A673 (cell line): Measurements from ENCODE around the gene SH3RF2.

ENCODE experiments used
- EZH2 ChIP-seq: fragments of 200-600 bp; sonication (generic); IDR thresholded peaks from 2 replicates; pipeline ENCODE4 v1.6.1; 2017; ENCODE audit warnings: borderline replicate concordance, low read depth, mild to moderate bottlenecking, mixed read lengths, antibody characterized with exemption, low read length; ENCODE audit not compliant: poor library complexity, severe bottlenecking
- TF ChIP-seq, protein P1 (sequence below): fragments of 300-800, 200-600 bp; sonication (generic); conservative IDR thresholded peaks from 2 replicates; pipeline ENCODE4 v1.5.1; 2017; ENCODE audit warnings: low read depth, mild to moderate bottlenecking, antibody characterized with exemption, low read length, moderate library complexity, mixed read lengths

DNA sequence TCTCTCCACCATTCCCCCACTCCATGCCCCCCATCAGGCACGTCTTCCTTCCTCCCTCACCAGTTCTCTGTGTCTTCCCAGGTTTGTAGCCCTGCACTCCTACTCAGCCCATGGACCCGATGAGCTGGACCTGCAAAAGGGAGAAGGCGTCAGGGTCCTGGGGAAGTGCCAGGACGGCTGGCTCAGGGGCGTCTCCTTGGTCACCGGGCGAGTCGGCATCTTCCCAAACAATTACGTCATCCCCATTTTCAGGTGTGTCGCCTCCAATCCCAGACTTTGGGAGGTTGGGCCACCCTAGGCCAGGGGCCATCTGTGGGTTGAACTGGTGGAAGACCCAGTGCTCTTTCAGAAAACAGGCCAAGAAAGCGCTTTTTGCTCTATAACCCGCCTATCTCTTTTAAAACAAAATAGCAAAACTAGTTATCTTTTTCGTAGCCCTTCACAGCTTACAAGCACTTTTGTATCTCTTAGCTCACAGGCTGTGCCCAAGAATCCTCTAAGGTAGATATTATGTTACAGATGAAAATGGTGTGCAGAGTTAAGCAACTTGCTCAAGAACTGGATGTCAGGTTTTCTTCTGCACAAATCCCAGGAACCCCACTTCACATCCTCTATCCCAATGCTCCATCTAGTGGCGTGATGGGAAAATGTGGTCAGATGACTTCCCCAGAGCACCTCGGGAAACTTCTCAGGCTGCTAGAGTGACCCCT lies 112.8 kb downstream of the SH3RF2 start:
- TF ChIP-seq, protein P1, sequence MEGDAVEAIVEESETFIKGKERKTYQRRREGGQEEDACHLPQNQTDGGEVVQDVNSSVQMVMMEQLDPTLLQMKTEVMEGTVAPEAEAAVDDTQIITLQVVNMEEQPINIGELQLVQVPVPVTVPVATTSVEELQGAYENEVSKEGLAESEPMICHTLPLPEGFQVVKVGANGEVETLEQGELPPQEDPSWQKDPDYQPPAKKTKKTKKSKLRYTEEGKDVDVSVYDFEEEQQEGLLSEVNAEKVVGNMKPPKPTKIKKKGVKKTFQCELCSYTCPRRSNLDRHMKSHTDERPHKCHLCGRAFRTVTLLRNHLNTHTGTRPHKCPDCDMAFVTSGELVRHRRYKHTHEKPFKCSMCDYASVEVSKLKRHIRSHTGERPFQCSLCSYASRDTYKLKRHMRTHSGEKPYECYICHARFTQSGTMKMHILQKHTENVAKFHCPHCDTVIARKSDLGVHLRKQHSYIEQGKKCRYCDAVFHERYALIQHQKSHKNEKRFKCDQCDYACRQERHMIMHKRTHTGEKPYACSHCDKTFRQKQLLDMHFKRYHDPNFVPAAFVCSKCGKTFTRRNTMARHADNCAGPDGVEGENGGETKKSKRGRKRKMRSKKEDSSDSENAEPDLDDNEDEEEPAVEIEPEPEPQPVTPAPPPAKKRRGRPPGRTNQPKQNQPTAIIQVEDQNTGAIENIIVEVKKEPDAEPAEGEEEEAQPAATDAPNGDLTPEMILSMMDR: peak; percentile 79
- no peak for TF ChIP-seq EZH2
